ENCODE results near the gene C1orf74.

C1orf74 gene

DNA sequence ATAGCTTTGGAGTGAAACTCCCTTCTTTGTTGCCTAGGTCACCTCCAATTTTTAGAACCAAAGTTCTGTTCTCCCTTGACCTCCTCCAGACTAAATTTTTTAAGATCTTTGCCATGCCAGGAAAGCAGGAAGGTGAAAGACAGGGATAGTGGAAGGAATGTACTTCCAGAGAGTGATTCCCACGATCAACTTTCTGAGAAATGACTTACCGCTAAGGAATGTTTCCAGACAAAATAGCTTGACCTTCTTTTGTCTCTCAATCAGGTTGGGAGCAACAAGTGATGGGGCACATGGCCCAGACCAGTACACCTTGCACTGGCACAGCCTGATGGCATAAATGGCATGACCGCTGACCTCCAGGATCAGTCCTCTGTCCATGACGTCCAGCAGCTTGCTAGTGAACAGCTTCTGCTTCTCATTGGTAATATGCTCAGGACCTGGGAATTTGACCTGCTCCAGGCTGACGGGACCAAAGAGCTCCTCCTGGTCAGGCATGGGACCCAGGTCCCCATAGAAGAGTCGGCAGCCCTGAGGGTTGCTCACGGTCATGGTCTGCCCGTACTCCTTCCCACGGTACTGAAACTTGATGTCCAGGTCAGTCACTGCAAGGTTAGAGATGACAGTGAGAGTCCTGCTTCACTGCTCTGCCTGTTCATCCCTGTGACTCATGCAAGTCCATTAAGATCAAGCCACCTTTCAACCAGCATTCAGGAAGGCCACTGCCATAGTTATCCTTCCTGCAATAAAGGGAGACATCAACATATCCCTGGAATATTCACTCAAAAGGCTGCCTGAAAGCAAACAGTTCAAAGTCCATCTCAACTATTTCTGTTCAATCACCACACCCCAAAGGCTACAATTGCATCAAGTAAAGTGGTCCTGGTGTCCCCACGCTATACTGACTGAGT lies 6.2 kb upstream of the C1orf74 start:
- TF ChIP-seq, protein P1, sequence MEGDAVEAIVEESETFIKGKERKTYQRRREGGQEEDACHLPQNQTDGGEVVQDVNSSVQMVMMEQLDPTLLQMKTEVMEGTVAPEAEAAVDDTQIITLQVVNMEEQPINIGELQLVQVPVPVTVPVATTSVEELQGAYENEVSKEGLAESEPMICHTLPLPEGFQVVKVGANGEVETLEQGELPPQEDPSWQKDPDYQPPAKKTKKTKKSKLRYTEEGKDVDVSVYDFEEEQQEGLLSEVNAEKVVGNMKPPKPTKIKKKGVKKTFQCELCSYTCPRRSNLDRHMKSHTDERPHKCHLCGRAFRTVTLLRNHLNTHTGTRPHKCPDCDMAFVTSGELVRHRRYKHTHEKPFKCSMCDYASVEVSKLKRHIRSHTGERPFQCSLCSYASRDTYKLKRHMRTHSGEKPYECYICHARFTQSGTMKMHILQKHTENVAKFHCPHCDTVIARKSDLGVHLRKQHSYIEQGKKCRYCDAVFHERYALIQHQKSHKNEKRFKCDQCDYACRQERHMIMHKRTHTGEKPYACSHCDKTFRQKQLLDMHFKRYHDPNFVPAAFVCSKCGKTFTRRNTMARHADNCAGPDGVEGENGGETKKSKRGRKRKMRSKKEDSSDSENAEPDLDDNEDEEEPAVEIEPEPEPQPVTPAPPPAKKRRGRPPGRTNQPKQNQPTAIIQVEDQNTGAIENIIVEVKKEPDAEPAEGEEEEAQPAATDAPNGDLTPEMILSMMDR (IDR thresholded peaks at IDR 0.05): no peak

DNA sequence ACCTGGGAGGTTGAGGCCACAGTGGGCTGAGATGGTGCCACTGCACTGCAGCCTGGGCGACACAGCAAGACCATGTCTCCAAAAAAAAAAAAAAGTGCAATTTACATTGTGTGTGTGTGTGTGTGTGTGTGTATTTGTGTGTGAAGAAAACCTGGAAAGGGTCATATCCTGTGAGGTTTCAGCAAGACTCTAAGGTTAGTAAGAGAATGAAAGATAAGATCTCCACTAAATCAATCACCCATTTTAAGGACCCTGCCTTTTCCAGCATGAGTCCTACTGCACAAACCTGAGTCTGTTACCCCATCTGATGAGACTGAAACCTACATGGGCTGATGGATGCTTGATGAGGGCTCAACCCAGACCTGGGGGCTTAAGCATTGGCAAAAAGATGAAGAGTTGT lies 4.9 kb upstream of the C1orf74 start:
- TF ChIP-seq, protein P1 (IDR thresholded peaks at IDR 0.05): no peak

DNA sequence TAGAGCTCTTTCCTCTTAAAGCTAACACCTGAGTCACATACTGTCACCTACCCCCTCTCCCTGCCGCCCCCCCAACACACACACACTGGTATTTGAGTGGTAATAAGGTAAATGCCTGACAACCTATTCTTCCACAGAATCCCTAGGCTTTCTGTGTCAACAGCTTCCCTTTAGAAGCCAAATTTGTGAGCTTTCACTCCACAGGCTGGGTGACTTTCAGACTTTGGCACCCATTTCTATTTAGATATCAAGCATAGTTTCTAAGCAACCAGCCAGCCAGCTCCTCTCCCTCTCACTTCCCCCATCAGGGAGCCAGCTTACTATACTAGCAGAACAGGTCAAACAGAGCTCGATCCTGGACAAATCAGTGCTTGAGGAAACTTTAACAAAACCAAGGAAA lies 3.2 kb upstream of the C1orf74 start:
- TF ChIP-seq, protein P1 (IDR thresholded peaks at IDR 0.05): no peak

DNA sequence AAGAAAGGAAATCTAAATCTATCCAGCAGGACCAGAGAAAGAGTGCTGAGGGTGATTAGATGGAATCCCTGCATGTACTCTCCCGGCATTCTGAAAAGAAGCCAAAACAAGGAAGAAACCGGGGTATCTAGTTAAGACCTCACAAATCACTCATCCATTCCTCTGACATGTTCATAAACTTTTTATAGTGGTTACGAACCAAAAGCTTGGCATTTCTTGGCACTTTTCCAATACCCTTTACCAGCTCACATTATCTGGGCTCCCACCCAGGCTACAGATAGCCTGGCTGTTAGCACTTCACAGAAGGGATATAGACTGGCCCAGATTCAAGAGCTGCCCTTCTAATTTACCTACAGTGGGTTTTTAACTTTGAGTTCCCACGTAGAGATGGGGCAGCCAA lies 1.8 kb upstream of the C1orf74 start:
- TF ChIP-seq, protein P1 (IDR thresholded peaks at IDR 0.05): no peak

DNA sequence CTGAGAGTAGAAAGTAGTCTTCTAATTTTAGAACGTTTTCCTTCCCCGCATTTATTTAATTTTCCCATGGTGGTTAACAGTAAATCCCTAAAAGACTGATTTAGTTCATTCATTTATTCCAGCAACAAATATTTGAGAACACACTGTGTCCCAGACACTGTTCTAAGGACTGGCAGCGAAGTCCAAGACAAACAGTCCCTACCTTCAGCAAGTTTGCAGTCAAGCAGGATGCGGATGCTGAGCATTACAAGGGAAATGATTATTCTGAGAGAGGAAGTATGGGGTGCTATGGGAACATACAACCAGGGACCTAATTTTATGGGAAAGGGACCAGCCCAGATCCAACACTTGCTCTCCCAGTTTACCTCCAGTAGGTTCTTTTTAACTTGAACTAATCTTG lies 1.2 kb upstream of the C1orf74 start:
- TF ChIP-seq, protein P1 (IDR thresholded peaks at IDR 0.05): no peak

DNA sequence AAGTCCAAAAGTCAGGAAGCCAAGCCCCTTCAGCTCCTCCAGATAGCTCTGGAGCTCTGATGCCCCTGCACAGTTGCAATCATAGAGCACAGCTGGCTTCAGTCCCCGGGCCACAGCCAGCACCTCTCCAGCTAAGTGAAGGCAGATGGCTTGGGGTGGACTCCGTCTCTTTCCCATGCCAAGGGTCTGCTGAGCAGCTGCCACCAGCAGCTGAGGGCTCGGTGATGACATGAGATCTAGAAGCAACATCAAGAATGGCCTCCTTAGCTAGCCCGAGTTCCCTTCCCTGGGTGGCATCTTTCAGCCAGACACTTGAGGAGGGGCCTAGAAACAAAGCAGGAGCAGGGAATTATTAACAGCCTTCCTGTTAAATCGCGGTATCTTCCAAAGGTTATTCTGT lies 973 bp downstream of the C1orf74 start:
- TF ChIP-seq, protein P1 (IDR thresholded peaks at IDR 0.05): no peak

DNA sequence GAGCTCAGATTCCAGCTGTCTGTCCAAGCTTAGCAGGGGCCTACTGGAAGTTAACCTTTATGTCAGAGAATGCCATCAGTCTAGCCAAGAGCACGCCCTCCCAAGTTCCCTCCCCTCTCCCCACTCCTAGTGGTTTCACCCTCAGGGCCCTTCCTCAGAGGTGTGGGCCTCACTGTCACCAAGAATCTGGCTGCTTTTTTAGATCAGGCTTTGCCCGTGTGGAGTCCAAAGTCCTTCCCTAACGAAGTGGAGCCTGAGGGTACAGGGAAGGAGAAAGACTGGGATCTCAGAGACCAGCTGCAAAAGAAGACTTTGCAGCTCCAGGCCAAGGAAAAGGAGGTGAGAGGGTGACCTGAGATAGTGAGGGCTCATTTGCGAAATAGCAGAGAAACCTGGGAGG lies 4.1 kb downstream of the C1orf74 start:
- TF ChIP-seq, protein P1 (IDR thresholded peaks at IDR 0.05): no peak
